Suprapubic skin (tissue), 4 donors: Measurements from ENCODE around the gene NPBWR2. TPM values are rescaled to one million over a fixed set of nuclear protein-coding genes. Genes with fewer than 3 reads are reported as not detected.

ENCODE experiments used
- DNase-seq, 2 donors: peaks; one replicate each; pipeline ENCODE4 v3.0.0-alpha.2; 2019; ENCODE audit warnings: low spot score in 2 of 2
- H3K27ac ChIP-seq: fragments of 200-600 bp; sonication (generic); one replicate; pipeline ENCODE4 v1.5.1; 2019
- H3K27me3 ChIP-seq: fragments of 200-600 bp; sonication (generic); one replicate; pipeline ENCODE4 v1.5.1; 2019
- H3K36me3 ChIP-seq: fragments of 200-600 bp; sonication (generic); one replicate; pipeline ENCODE4 v1.5.1; 2019
- H3K4me1 ChIP-seq: fragments of 200-600 bp; sonication (generic); one replicate; pipeline ENCODE4 v1.5.1; 2019
- H3K4me3 ChIP-seq: fragments of 200-600 bp; sonication (generic); one replicate; pipeline ENCODE4 v1.5.1; 2019; ENCODE audit warnings: mild to moderate bottlenecking
- H3K9me3 ChIP-seq: fragments of 200-600 bp; sonication (generic); one replicate; pipeline ENCODE4 v1.5.1; 2019
- EP300 ChIP-seq: sonication (generic); formaldehyde crosslinking; IDR thresholded peaks from one replicate; pipeline ENCODE4 v1.6.1; 2017; ENCODE audit warnings: antibody characterized with exemption
- POLR2A ChIP-seq, 2 donors: fragments of 450-650 bp; IDR thresholded peaks; one replicate each; pipeline ENCODE4 v1.6.1; 2017; ENCODE audit warnings: antibody characterized with exemption in 2 of 2, mild to moderate bottlenecking in 2 of 2, moderate library complexity in 2 of 2
- POLR2AphosphoS5 ChIP-seq, 3 donors: sonication (generic); formaldehyde crosslinking; IDR thresholded peaks; one replicate each; pipeline ENCODE4 v1.6.1; 2017; ENCODE audit warnings: antibody characterized with exemption in 3 of 3
- WGBS: methylation state at CpG from one replicate; pipeline ENCODE4 v1.1.5; 2018; 5-methylcytosine and 5-hydroxymethylcytosine counted together
- total RNA-seq, 4 donors: library from RNA; depleted of rRNA; stranded (reverse); fragments of >200 nt; gene quantifications; one replicate each; pipeline ENCODE4 v1.1.0, GENCODE V29; 2016
- TF ChIP-seq, protein P1 (sequence below), 2 donors: fragments of 200-600 bp in 1 of 2; fragments of 450-650 bp in 1 of 2; sonication (generic) in 1 of 2; IDR thresholded peaks; one replicate each; pipeline ENCODE4 v1.5.1; 2016 to 2019; ENCODE audit warnings: antibody characterized with exemption in 2 of 2, mild to moderate bottlenecking in 1 of 2, moderate library complexity in 1 of 2

The NPBWR2 gene
- total RNA-seq, 4 donors from 2014 or later, result not detected

DNA sequence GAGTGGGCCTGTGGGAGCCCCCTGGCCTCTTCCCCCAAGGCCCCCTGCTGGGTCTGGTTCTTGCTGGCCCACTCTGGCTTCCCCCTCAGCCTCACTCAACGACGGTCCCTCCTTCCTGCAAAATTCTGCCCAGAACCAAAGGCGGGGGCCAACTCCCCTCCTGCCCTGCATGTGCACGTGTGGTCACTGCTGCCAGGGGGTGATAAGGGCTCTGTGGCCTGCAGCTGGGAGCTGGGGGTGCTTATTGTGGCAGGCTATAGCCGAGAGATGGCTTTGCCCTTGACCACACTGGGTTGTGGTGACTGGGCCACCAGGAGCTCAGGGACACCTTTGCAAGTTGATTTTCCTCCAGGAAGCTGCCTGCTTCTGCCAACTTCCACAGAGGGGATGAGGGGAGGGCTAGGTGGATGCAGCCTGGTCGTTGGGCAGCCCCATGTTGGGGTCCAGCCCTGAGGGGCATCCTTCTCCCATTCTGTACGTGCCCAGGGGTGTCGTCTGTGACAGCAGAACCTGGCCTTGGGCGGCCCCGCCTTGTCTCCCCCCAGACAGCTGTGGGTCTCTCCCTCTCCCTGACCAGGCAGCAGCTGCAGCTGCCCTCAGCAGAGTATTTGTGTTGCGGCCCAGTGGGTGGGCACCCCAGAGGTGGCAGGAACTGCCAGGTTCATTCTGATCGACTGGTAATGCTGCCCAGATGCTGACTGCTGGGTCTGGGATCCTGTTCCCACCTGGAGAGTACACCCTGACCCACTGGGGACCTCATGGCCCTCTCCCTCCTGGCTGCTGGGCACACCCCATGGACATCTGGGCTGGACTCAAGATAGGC, 38.8 kb downstream of the NPBWR2 start:
- no peak overlapping the region for H3K4me3 ChIP-seq
- no peak for TF ChIP-seq POLR2A (IDR thresholded peaks at IDR 0.05)
- TF ChIP-seq, protein P1, sequence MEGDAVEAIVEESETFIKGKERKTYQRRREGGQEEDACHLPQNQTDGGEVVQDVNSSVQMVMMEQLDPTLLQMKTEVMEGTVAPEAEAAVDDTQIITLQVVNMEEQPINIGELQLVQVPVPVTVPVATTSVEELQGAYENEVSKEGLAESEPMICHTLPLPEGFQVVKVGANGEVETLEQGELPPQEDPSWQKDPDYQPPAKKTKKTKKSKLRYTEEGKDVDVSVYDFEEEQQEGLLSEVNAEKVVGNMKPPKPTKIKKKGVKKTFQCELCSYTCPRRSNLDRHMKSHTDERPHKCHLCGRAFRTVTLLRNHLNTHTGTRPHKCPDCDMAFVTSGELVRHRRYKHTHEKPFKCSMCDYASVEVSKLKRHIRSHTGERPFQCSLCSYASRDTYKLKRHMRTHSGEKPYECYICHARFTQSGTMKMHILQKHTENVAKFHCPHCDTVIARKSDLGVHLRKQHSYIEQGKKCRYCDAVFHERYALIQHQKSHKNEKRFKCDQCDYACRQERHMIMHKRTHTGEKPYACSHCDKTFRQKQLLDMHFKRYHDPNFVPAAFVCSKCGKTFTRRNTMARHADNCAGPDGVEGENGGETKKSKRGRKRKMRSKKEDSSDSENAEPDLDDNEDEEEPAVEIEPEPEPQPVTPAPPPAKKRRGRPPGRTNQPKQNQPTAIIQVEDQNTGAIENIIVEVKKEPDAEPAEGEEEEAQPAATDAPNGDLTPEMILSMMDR (IDR thresholded peaks at IDR 0.05), result no peak
- TF ChIP-seq POLR2AphosphoS5 (IDR thresholded peaks at IDR 0.05), result no peak
- no peak for TF ChIP-seq EP300
- H3K4me1 ChIP-seq, result peaks cover 27% of the 10 kb centered on the region
- H3K27me3 ChIP-seq, result no peaks in the 10 kb centered on the region
- 83% methylated on average over 8 of the region's 12 CpGs for WGBS
- H3K27ac ChIP-seq, result no peak overlapping the region
- no peaks in the 10 kb centered on the region for H3K9me3 ChIP-seq
- peaks cover 20% of the 10 kb centered on the region for H3K36me3 ChIP-seq
- no peak for DNase-seq

DNA sequence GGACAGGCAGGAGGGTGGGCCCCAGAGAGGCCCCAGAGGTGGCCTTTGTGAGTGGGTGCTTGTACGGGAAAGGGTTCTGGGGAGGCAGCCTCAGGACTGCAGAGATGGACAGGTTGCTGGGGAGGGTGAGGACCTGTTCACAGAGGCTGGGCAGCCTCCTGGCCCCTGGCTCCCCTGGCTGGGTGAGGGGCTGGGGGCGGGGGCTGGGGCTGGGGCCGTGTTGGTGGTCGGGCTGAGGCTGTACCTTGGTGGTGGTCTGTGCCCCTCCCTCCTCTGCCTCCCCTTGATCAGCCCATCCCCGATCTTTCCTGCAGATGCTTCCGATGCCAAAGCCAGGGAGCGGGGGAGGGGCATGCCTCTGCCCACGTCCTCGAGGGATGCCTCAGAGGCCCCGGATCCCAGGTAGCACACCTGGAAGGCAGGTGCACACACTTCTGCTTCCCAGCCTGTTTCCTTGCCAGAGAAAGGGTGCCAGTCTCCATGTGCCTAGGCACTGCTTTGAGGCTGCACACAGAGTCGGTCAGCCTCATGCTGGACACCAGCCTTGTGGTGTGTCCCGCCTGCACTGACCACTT, 39.5 kb downstream of the NPBWR2 start:
- TF ChIP-seq POLR2AphosphoS5 (IDR thresholded peaks at IDR 0.05), result no peak
- TF ChIP-seq, protein P1 (IDR thresholded peaks at IDR 0.05), result no peak
- Histone ChIP-seq H3K9me3 (no peaks in the 10 kb centered on the region), H3K36me3 (peaks cover 16% of the 10 kb centered on the region), H3K4me1 (peaks cover 31% of the 10 kb centered on the region), H3K4me3 (no peak overlapping the region), H3K27ac (no peak overlapping the region), H3K27me3 (no peaks in the 10 kb centered on the region)
- DNase-seq, result no peak
- WGBS, result 57% methylated on average over 1 of the region's 12 CpGs

DNA sequence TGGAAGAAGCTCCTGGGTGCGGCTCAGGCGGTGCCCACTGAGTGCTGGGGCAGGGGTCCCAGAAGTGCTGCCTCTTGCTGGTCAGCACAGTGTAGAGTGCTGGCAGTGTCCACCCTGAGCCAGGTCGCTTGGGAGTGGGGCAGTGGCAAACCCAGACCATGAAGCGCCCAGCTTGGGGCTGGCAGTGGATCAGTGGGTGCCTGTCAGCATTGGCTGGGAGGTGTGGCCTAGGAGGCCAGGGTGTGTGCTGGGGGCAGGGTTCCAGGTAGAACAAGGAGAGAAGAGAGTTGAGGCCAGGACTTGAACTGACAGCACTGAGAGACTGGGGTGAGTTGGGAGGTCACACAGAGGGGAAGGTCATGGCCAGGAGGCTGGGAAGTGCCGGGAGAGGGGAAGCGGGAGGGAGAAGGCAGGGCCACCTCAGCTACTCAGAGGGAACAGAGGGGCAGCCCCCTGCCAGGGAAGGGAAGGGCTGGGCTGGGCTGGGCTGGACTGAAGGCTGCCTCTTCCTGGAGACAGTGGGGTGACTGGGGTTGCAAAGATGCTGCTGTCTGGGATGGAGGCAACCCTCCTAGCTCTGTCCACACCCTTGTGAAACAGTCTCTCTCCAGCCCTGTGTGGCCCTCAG, 40.2 kb downstream of the NPBWR2 start:
- Histone ChIP-seq H3K27ac (no peak overlapping the region), H3K36me3 (peaks cover 12% of the 10 kb centered on the region), H3K27me3 (no peaks in the 10 kb centered on the region), H3K4me1 (peaks cover 38% of the 10 kb centered on the region), H3K4me3 (no peak overlapping the region), H3K9me3 (no peaks in the 10 kb centered on the region)
- TF ChIP-seq POLR2A (IDR thresholded peaks at IDR 0.05), result no peak
- TF ChIP-seq, protein P1 (IDR thresholded peaks at IDR 0.05), result no peak
- no peak for TF ChIP-seq EP300
- no peak for TF ChIP-seq POLR2AphosphoS5 (IDR thresholded peaks at IDR 0.05)
- no peak for DNase-seq
- WGBS, result 65% methylated on average over 2 of the region's 6 CpGs

DNA sequence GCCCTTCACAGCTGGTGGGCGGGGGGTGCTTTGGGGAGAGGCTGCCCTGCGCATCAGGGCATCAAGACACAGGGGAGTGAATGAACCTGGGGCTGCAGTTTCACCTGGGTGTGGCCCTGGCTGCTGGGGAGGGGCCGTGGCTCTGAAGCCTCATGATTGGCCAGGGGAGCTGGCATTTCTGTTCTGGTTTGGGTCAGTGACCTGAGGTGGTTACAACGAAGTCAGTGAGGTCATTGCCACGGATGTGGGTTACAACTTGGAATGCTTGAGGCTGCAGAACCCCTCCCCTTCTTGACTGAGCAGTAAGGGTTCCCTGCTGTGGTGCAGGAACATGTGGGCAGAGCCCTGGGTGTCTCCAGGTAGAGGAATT, 41.4 kb downstream of the NPBWR2 start:
- Histone ChIP-seq H3K9me3 (no peaks in the 10 kb centered on the region), H3K27ac (no peak overlapping the region), H3K27me3 (no peaks in the 10 kb centered on the region), H3K4me3 (no peak overlapping the region), H3K36me3 (peaks cover 3% of the 10 kb centered on the region), H3K4me1 (peaks cover 40% of the 10 kb centered on the region)
- 52% methylated on average over 3 of the region's 5 CpGs for WGBS
- DNase-seq, result no peak
- TF ChIP-seq, protein P1 (IDR thresholded peaks at IDR 0.05), result no peak
